NCI-H2196 treated with DMSO at 0.1 percent for 48 hours (cell line): ENCODE results near the gene ATP5F1E.

Source experiments
- DNase-seq: peaks from one replicate; lab custom pipeline; 2025; ENCODE audit not compliant: unreplicated experiment; lab: John Stamatoyannopoulos, UW

Gene ATP5F1E

GRCh38 chr20:59032023-59032712, at the start of gene ATP5F1E:
Gene ATP5F1E, minus strand, starts transcription at chr20:59032335. Its CDS starts 84 bp downstream, at chr20:59032251.
- peak; percentile 96 for DNase-seq

GRCh38 chr20:59081036-59081435, 48.9 kb upstream of the ATP5F1E start:
- DNase-seq, result no peak

- DNase-seq, result no peak
These were observed 46.1 kb upstream of the ATP5F1E start for GRCh38 chr20:59078231-59078630.

- DNase-seq, result no peak
These were observed 45.6 kb upstream of the ATP5F1E start for GRCh38 chr20:59077705-59078104.

- DNase-seq, result no peak
These were observed 43.9 kb upstream of the ATP5F1E start for GRCh38 chr20:59075934-59076508.

- DNase-seq, result no peak
These were observed 42.3 kb upstream of the ATP5F1E start for GRCh38 chr20:59074456-59074855.

- no peak for DNase-seq
These were observed 41.4 kb upstream of the ATP5F1E start for GRCh38 chr20:59073582-59073981.

- DNase-seq, result no peak
These were observed 39.1 kb upstream of the ATP5F1E start for GRCh38 chr20:59071216-59071615.

- no peak for DNase-seq
These were observed 36.9 kb upstream of the ATP5F1E start for GRCh38 chr20:59069026-59069425.

- DNase-seq, result no peak
These were observed 36.4 kb upstream of the ATP5F1E start for GRCh38 chr20:59068534-59068933.

GRCh38 chr20:59064214-59064722, 32.1 kb upstream of the ATP5F1E start:
- no peak for DNase-seq

- DNase-seq, result no peak
These were observed 31.5 kb upstream of the ATP5F1E start for GRCh38 chr20:59063358-59064213.

GRCh38 chr20:59062081-59062480, 29.9 kb upstream of the ATP5F1E start:
- no peak for DNase-seq

- no peak for DNase-seq
These were observed 23.2 kb upstream of the ATP5F1E start for GRCh38 chr20:59055302-59055701.

- DNase-seq, result no peak
These were observed 19.6 kb upstream of the ATP5F1E start for GRCh38 chr20:59051666-59052185.

GRCh38 chr20:59050437-59050836, 18.3 kb upstream of the ATP5F1E start:
- no peak for DNase-seq

GRCh38 chr20:59048681-59049030, 16.5 kb upstream of the ATP5F1E start:
- no peak for DNase-seq

- DNase-seq, result no peak
These were observed 16.0 kb upstream of the ATP5F1E start for GRCh38 chr20:59047938-59048680.

GRCh38 chr20:59046862-59047261, 14.7 kb upstream of the ATP5F1E start:
- no peak for DNase-seq

GRCh38 chr20:59044796-59045195, 12.7 kb upstream of the ATP5F1E start:
- DNase-seq, result no peak

- DNase-seq, result no peak
These were observed 12.2 kb upstream of the ATP5F1E start for GRCh38 chr20:59044295-59044694.
